GM18873 (cell line): Measurements from ENCODE around the gene DSE.

Source experiments
- ATAC-seq: cut with Tn5 transposase; IDR thresholded peaks from one replicate; pipeline ENCODE4 v1.9.1; 2021; ENCODE audit warnings: mild to moderate bottlenecking, moderate library complexity, moderate number of reproducible peaks; ENCODE audit not compliant: unreplicated experiment, low FRiP score

DSE gene

GRCh38 chr6:116465246-116465645 lies 94.5 kb downstream of the DSE start:
- ATAC-seq = no peak

GRCh38 chr6:116467096-116467495 lies 96.3 kb downstream of the DSE start:
- no peak for ATAC-seq

GRCh38 chr6:116467514-116467913 lies 96.8 kb downstream of the DSE start:
- no peak for ATAC-seq

GRCh38 chr6:116468293-116468692 lies 97.5 kb downstream of the DSE start:
- no peak for ATAC-seq

- no peak for ATAC-seq
These were observed 100.8 kb downstream of the DSE start for GRCh38 chr6:116471531-116471930.

DNA sequence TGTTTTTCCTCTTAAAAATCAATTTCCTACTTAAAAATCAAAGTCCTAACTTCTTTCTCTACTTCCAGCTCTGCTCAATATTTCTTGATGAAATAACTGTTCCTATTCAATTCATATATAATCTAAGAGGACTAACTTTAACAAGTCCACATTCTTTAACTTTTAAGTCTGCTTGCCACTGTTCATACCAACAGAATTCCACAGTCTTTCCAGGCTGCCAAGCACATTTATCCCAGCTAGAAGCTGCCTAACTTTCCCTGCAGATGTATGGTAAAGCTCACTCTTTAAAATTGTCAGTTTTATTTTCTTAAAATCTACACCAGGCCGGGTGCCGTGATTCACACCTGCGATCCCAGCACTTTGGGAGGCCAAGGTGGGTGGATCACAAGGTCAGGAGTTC lies 102.0 kb downstream of the DSE start:
- no peak for ATAC-seq

DNA sequence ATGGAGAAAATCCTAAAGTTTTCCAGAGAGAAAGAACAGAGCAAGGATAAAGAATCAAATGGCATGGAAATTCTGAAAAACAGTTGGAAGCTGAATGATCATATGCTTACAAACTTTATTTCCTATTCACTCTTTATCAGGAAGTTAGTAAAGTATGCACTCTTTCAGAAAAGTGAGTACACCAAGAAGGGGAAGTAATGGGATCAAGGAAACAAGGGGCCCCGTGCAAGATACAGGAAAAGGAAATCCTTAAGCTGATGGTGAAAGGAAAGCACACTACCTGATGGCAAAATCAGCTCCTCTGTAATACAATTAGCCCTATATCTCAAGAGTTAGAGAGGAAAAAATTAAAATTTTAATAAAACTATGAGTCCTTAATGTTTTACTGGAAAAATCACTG lies 104.4 kb downstream of the DSE start:
- ATAC-seq = no peak

DNA sequence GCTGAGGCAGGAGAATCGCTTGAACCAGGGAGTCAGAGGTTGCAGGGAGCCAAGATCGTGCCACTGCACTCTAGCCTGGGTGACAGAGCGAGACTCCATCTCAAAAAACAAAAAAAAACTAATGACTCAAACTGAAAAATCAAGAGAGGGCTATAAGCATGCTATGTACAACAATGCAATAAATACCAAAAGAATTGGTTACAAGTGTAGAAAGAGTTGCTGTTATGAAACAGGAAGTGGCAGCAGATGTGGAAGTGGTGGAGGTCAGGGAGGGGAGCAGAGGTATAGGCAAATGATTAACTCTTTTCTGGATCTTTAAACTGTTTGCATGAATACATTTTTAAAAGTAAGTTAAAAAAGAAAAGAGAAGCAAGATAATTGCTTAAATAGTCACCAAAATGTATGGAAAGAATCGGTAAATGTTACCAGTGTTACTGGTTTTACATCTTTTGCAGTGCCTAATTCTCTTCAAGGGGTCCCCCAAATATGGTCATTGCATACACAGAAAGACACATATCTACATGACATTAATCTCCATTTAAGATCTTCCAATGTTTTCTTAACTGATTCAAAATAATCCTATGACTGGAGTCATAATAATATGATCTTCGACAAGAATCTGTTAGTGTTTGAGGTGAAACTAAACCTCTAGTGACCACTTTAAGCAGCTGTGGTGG lies 105.4 kb downstream of the DSE start:
- peak; percentile 100 for ATAC-seq

- no peak for ATAC-seq
These were observed 112.0 kb downstream of the DSE start for GRCh38 chr6:116482780-116483179.

- ATAC-seq = no peak
These were observed 112.9 kb downstream of the DSE start for GRCh38 chr6:116483616-116484015.

DNA sequence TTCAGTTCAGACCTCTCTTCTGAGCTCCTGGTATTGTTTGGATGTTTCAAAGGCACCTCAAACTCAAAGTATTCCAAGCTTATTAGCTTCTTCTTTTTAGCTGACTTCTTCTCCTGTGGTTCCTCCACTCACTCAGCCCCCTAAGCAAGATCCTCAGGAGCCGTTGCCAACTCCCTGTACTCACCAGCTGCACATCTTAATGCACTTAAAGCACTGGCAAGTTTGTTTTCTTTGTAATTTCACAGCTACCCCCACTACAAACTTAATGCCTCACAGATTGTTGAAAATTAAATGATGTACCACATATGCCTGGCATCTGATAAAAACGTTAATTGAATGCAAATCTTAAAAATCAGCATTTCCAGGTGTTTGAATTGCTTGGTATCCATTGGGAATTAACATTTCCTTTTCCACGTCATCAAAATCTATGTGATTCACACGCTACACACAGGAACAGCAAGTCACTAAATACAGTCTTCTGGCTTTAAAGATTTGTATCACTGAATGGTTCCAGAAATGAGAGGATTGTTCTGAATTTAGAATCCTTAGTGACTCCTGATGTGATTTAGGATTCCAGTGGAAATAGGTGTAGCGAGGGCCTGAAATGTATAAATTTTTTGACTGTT lies 114.9 kb downstream of the DSE start:
- no peak for ATAC-seq

GRCh38 chr6:116491610-116492330 lies 121.0 kb downstream of the DSE start:
- ATAC-seq = no peak

GRCh38 chr6:116492331-116493067 lies 121.8 kb downstream of the DSE start:
- ATAC-seq = no peak
